ENCODE measurements around the gene TGM3.

Gene TGM3

GRCh38 chr20:2305029-2305428 is 9.2 kb downstream of the TGM3 start:
- no peak overlapping the region for H3K4me3 ChIP-seq (ENCODE audit: low read depth, low read length)
- POLR2A ChIA-PET: no interaction called here
- no peak for DNase-seq (ENCODE audit: low read depth, low spot score)
- no peak for TF ChIP-seq CTCF (IDR thresholded peaks at IDR 0.05; ENCODE audit: insufficient read depth, low read length, missing control alignments)
- CTCF ChIA-PET: no interaction called here

DNA sequence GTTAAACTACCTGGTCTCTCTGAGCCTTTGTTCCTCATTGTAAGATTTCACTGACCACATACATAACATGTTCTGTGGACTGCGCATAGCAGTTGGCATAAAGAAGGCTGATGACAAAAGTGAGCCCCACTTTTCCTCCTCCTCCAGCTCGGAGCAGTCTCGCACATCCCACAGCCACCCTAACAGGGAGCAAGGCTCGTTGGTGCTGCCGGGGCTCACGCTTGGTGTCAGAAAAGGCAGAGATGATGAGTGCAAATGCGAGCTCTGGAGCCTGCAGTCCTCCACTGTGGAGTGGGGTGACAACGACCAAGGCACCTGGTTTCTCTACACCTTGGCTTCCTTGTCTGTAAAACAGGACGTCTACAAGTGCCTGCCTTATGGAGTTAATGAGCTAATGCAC is 9.7 kb downstream of the TGM3 start:
- CTCF ChIA-PET: no interaction called here
- DNase-seq (ENCODE audit: low read depth, low spot score): no peak
- POLR2A ChIA-PET: no interaction called here
- H3K4me3 ChIP-seq (ENCODE audit: low read depth, low read length): no peak overlapping the region
- no peak for TF ChIP-seq CTCF (IDR thresholded peaks at IDR 0.05; ENCODE audit: insufficient read depth, low read length, missing control alignments)

DNA sequence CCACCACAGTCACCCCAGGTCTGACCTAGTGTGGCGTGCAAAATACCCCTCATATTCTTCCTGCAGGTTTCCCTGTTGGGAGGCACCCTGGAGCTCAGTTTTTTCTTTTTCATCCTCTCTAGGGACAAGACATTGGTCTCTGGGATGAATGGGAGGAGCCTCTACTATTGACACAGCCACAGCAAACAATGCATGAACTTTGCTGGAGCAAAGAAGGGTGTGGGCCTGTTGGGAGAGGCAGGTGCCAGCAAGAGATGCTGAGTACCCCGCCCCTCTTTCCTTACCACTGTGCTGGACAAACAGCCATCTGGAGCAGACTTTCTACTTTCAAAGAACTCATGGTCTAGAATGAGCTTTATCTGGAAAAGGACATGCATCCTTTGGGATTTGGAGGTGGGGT is 10.1 kb downstream of the TGM3 start:
- TF ChIP-seq CTCF (IDR thresholded peaks at IDR 0.05; ENCODE audit: insufficient read depth, low read length, missing control alignments): no peak
- H3K4me3 ChIP-seq (ENCODE audit: low read depth, low read length): no peak overlapping the region
- no peak for DNase-seq (ENCODE audit: low read depth, low spot score)
- CTCF ChIA-PET: no interaction called here
- POLR2A ChIA-PET: no interaction called here

DNA sequence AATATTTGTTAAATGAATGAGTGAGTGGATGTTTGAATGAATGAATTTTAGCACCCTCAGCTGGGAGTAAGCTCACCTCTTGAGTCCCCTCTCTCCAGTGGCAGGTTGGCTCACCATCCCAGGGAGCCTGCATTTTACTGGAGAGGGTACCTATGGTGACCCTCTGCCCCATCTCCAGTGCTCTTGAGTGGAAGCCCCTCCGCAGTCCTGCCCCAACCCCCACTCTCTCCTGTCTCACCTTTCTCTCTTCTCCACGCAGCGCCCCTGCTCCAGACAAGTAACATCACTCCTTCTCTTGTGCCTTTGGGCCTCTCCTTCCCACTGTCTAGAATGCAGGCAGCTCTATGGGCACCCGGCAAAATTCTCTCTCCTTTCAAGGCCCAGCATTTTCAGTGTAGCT is 11.3 kb downstream of the TGM3 start:
- no peak for TF ChIP-seq CTCF (IDR thresholded peaks at IDR 0.05; ENCODE audit: insufficient read depth, low read length, missing control alignments)
- ChIA-PET CTCF (no interaction called here), POLR2A (no interaction called here)
- no peak for DNase-seq (ENCODE audit: low read depth, low spot score)
- H3K4me3 ChIP-seq (ENCODE audit: low read depth, low read length): no peak overlapping the region

GRCh38 chr20:2311329-2311728 is 15.5 kb downstream of the TGM3 start:
- H3K4me3 ChIP-seq (ENCODE audit: low read depth, low read length): no peak overlapping the region
- no peak for TF ChIP-seq CTCF (IDR thresholded peaks at IDR 0.05; ENCODE audit: insufficient read depth, low read length, missing control alignments)
- CTCF ChIA-PET: no interaction called here
- POLR2A ChIA-PET: no interaction called here
- DNase-seq (ENCODE audit: low read depth, low spot score): no peak

DNA sequence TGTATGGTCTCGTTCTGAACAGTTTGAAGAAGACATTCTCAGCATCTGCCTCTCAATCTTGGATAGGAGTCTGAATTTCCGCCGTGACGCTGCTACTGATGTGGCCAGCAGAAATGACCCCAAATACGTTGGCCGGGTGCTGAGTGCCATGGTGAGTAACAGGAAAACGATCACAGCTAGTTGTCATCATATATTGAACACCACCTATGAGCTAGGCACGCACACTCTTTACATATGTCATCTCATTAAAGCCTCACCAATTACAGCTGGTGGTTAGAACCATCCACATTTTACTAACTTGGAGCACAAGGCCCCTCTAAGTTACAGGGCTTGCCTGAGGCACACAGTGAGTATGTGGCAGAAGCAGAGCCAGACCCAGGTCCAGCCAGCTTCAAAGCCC is 17.1 kb downstream of the TGM3 start:
- H3K4me3 ChIP-seq (ENCODE audit: low read depth, low read length): no peak overlapping the region
- CTCF ChIA-PET: interaction anchor here (0.7 to 4.3 kb wide), 4 partner anchors 10 to 139 kb away, joined by 3 to 18 read pairs (median 4); no protein-coding TSS in a partner anchor
- no peak for DNase-seq (ENCODE audit: low read depth, low spot score)
- POLR2A ChIA-PET: no interaction called here
- no peak for TF ChIP-seq CTCF (IDR thresholded peaks at IDR 0.05; ENCODE audit: insufficient read depth, low read length, missing control alignments)

All from AG04449 (cell line).